SKM-1 treated with dmso at 0.1 percent for 144 hours (cell line): Measurements from ENCODE around the gene CAMK2G.
"Not testable (repeated sequence)": the region's sequence is repeated elsewhere in the genome, so short reads cannot be mapped to it uniquely, and the experiment has no call there.

ENCODE experiments used
- DNase-seq: peaks from one replicate; lab custom pipeline; 2025; ENCODE audit not compliant: unreplicated experiment; lab: John Stamatoyannopoulos, UW

The CAMK2G gene

DNA sequence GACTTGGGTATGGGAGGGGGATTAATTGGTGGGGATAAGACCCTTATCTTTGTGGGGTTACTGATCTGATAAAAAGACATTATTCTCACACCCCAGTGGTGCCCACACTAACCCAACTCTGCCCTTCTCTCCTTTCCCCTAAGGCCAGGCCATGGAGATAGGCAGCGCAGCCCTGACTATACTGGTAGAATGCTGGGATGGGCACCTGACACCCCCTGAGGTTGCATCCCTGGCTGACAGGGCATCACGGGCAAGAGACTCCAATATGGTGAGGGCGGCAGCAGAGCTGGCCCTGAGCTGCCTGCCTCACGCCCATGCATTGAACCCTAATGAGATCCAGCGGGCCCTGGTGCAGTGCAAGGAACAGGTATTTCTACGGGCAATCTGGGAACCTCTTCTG lies 76.3 kb downstream of the CAMK2G start:
- no peak for DNase-seq

DNA sequence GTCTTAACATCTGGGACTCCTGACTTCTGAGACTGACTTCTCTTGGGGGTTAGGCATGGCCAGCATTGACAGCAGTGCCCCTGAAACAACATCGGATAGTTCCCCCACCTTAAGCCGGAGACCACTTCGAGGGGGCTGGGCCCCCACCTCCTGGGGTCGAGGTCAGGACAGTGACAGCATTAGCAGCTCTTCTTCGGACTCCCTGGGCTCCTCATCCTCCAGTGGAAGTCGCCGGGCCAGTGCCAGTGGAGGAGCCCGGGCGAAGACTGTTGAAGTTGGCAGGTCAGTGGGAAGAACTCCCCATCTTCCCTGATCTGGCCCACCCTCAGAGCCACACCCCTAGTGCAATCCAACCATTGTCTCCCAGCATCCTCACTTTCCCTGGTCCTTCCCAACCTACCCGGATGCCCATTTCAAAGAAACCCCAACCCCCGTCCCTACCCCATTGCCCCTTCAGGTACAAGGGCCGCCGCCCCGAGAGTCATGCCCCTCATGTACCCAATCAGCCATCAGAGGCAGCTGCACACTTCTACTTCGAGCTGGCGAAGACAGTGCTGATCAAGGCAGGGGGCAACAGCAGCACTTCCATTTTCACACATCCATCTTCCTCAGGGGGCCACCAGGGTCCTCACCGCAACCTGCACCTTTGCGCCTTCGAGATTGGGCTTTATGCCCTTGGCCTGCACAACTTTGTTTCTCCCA lies 76.9 kb downstream of the CAMK2G start:
- DNase-seq: no peak

DNA sequence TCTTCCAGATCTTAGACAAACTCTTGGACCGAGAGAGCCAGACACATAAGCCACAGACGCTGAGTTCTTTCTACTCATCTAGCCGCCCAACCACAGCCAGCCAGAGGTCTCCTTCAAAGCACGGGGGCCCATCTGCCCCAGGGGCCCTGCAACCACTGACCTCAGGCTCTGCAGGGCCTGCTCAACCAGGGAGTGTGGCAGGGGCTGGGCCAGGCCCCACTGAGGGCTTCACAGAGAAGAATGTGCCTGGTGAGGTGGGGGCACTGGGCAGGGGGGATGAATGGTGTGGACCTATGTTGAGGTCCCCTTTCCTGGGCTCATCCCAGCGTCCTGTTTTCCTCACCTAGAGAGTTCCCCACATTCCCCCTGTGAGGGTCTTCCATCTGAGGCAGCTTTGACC lies 77.6 kb downstream of the CAMK2G start:
- DNase-seq: no peak

DNA sequence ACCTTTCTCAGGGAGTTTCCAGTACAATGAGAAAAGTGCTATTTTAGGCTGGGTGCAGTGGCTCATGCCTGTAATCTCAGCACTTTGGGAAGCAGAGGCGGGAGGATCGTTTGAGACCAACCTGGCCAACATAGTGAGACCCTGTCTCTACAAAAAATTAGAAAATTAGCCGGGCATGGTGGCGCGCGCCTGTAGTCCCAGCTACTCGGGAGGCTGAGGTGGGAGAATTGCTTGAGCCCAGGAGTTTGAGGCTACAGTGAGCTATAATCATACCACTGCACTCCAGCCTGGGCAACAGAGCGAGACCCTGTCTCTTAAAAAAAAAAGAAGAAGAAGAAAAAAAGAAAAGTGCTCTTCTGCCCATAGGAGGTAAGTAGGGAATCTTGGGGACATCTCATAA lies 78.3 kb downstream of the CAMK2G start:
- DNase-seq: not testable (repeated sequence)

DNA sequence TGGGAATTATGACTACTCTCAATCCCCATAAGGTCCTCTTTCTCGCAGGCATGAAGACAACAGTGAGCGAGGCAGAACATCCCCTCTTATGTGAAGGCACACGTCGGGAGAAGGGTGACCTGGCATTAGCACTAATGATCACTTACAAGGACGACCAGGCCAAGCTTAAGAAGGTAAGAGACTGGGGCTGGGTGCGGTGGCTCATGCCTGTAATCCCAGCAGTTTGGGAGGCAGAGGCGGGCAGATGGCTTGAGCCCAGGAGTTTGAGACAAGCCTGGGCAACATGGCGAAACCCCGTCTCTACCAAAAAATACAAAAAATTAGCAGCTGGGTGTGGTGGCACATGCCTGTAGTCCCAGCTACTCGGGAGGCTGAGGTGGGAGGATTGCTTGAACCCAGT lies 78.9 kb downstream of the CAMK2G start:
- not testable (repeated sequence) for DNase-seq

DNA sequence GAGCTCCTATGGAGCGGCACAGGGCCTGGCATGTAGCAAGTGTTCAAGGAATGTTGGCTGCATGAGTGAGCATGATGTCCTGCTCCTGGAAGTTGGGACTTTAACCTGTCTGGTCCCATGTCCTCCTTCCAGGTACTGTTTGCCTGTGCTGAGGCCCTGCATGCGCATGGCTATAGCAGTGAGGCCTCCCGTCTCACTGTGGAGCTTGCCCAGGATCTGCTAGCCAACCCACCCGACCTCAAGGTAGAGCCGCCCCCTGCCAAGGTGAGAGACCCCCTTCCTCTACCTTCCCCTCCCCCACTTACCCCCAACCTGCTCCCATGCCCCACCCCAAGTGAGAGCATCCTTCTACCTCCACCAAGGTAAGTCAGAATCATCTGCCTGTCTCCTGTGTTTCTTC lies 80.9 kb downstream of the CAMK2G start:
- DNase-seq: no peak

DNA sequence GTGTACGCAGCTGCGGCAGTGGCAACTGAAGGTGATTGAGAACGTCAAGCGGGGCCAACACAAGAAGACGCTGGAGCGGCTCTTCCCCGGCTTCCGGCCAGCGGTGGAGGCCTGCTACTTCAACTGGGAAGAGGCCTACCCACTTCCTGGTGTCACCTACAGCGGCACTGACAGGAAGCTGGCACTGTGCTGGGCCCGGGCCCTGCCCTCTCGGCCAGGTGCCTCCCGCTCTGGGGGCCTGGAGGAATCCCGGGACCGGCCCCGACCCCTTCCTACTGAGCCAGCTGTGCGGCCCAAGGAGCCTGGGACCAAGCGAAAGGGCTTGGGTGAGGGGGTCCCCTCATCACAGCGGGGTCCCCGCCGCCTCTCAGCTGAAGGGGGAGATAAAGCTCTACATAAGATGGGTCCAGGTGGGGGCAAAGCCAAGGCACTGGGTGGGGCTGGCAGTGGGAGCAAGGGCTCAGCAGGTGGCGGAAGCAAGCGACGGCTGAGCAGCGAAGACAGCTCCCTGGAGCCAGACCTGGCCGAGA lies 82.4 kb downstream of the CAMK2G start:
- DNase-seq: no peak

DNA sequence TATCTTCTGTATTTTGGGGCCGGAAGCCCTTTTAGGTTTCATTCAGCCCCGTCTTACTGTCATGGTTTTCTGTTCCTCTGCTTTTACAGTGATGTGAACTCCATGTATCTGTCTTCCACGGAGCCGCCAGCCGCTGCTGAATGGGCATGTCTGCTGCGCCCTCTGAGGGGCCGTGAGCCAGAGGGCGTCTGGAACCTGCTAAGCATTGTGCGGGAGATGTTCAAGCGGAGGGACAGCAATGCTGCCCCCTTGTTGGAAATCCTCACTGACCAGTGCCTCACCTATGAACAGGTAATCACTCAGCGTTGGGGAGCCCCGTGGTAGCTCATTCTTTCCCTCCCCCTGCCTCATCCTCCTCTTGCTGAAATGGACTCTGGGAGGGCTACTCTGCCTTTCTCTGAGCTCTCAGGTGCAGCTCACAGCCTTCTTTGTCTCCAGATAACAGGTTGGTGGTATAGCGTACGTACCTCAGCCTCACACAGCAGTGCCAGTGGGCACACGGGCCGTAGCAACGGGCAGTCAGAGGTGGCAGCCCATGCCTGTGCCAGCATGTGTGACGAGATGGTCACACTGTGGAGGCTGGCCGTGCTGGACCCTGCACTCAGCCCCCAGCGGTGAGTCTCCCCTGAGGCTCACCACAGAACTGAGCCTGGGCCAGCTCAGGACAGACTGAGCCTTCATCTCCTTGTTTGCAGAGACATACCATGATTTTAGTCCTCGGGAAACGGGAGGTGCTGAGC lies 83.3 kb downstream of the CAMK2G start:
- no peak for DNase-seq

DNA sequence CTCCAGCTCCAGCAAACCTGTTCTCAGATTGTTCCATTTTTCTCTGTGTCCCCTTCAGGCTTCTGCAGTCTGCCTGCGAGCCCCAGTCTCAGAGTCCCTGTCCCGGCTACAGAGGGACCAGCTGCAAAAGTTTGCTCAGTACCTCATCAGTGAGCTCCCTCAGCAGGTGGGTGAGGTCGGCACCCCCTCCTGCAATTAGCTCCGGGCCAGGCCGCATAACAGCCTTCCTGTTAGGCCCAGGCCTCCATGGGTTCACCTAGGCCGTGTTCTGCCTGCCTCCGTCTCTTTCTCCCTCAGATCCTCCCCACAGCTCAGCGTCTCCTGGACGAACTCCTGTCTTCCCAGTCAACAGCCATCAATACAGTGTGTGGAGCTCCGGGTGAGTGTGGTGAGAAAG lies 84.7 kb downstream of the CAMK2G start:
- no peak for DNase-seq

DNA sequence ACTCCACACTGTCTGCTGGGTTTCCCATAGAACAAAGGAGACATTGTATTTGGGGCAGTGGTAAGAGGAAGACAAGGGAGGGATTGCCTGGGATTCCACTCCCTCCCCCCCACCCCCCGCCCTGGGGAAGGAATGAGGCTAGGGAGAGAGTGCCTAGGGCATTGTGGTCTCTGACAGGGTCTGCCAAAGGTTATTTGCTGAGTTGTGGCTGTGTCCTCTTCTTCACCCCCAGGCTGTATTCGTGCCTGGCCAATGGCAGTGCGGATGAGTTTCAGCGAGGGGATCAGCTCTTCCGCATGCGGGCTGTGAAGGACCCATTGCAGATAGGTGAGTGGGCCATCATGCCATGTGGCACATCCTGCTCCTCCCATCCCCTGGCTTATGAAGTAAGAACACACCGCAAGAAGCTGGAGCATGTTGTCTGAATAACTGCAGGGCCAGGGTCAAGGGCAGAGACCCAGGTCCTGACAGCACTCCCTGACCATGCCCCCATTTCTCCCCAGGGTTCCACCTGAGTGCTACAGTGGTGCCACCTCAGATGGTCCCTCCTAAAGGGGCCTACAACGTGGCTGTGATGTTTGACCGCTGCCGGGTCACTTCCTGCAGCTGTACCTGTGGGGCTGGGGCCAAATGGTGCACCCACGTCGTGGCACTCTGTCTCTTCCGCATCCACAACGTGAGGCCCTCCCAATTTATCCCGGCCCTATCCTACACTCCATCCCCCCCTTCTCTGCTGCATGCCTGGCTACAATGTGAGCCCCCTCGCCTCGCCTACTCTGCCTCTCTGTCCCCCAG lies 85.3 kb downstream of the CAMK2G start:
- DNase-seq: no peak

DNA sequence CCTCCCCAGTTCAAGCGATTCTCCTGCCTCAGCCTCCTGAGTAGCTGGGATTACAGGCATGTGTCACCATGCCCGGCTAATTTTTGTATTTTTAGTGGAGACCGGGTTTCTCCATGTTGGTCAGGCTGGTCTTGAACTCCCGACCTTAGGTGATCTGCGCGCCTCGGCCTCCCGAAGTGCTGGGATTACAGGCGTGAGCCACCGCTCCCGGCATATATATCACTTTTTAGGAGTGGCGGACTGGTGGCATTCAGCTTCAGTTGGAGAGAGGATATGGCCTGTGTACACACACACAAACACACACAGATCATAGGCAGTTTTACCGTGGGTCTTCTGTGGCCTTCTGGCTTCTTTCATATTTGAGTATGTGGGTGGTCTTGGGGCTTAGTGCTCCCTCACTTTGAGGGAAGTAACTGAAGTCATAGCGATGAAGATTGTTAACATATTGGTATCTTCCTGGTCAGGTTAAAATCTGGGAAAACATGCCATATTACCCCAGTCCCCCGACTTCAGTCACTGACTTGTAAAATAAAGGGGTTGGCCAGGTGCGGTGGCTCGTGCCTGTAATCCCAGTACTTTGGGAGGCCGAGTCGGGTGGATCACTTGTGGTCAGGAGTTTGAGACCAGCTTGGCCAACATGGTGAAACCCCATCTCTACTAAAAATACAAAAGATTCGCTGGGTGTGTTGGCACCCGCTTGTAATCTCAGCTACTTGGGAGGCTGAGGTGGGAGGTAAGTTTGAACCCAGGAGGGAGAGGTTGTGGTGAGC lies 87.1 kb downstream of the CAMK2G start:
- not testable (repeated sequence) for DNase-seq

DNA sequence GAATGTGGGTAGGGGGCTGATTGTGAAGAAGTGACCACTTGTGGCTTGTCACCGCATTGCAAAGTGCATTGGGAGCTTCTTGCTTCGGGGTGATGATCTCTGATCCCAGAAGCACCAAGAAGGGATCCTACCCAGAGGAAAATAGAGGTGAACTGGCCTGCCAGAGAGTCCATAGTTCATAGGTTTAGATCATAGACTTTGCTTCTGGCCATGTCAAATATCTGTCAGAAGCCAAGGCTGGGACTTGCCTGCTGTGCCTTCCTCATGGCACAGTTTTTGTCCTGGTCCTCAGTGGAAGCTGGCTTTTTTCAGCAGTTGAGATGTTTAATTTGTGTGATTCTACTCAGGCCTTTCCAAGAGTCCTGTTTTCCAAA lies 87.9 kb downstream of the CAMK2G start:
- no peak for DNase-seq

DNA sequence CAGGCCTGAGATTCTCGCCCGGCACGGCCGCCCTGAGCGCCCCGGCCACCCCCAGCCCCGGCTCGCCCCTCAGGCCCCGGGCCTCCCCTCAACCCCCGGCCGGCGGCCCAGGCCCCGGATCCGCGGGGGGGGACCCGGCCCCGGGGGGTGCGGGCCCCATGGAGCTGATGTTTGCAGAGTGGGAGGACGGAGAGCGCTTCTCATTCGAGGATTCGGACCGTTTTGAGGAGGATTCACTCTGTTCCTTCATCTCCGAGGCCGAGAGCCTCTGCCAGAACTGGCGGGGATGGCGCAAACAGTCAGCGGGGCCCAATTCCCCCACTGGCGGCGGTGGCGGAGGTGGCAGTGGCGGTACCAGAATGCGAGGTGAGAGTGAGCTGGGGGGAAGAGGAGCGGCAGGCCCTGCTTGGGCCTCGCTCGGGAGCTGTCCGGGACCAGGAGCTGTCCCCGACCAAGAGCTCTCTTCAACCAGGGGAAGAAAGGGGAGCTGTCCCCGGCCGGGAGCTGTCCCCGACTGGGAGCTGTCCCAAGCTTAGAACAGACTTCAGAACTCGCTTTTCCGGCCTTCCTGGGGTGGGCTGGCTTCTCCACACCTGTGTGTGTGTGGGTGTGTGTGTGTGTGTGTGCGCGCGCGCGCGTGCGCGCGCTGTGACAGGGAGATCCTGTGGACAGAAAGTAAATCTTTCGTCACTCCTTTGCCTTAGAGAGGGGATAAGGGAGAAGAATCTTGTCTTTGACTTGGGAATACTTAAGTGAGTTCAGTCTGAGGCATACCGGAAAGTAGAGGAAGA lies 88.4 kb downstream of the CAMK2G start:
- DNase-seq: no peak

DNA sequence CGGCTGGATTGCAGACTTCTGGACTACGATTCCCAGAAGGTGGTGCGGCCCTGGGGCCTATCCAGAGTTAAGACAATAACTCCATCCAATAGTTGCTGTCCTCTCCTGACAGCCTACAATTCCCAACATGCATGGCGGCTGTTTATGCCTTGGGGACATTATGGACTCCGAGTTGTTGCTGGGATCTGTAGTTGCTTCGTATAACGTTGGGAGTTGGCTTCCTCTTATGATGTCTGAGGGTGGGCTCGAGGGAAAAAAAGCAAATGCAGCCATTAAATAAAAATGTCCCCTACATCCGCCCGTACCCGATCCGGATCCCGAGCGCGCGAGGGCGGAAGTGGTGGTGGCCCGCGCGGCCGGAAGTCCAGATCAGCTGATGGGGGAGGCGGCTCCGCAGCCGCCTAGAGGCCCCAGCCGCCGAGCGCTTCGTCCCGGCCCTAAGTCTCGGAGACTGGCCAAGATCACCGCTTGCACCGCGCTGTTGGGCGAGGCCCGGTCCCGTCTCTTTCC lies 89.1 kb downstream of the CAMK2G start, which contains the start of gene ZSWIM8:
ZSWIM8 (plus strand) TSS at position 396 of the 510 bp plus-strand sequence. CDS start 273 bp downstream, outside the sequence.
- DNase-seq: peak; percentile 89

DNA sequence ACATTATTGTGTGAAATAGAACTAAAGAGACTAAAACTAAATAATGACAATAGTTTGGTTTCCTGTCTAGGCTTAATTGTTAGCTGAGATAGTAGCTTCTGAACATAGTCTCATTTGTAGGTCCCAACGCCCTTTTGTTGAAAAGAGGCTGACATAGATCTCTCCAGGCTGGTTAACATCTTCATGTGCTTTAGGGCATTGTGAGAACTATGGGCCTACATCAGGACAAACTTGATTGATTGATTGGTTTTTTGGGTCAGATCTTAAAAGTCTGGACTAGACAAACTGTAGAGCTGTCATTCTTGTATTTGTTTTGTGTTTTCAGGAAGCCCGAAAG lies 91.6 kb downstream of the CAMK2G start:
- DNase-seq: no peak

DNA sequence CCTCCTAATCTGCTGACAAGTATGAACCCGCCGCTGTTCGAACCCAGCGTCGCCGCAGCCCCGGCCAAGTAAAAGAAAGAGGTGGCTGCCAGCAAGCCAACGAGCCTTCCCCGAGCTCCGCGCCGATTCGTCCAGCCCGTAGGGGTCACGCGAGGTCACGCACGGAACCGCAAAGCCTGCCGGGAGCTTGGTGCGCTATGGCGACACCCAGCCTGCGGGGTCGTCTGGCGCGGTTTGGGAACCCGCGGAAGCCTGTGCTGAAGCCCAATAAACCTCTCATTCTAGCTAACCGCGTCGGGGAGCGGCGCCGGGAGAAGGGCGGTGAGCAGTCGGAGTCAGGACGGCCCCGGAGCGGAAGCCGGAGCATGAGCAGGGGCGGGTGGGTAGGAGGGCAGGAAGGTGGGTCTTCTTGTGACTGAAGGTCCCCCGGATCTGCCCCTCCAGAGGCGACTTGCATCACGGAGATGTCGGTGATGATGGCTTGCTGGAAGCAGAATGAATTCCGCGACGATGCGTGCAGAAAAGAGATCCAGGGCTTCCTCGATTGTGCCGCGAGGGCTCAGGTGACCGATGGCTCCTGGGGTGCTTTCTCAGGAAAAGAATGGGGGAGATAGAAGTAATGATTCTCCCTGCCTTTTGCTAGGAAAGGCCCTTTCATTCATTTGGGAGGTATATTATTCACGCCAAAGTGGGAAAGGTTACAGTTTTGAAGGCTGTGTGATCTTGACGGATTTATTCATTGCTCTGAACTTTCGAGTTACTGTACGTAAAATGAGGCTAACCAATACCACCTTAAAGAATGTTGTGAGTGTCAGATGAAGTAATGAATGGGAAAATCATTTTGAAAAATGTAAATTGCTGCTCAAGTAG lies 92.2 kb downstream of the CAMK2G start, which contains the start of gene CHCHD1:
CHCHD1 (plus strand) TSS at position 170 of the 870 bp plus-strand sequence; CDS start at position 198, 28 bp downstream.
- peak; percentile 83 for DNase-seq

DNA sequence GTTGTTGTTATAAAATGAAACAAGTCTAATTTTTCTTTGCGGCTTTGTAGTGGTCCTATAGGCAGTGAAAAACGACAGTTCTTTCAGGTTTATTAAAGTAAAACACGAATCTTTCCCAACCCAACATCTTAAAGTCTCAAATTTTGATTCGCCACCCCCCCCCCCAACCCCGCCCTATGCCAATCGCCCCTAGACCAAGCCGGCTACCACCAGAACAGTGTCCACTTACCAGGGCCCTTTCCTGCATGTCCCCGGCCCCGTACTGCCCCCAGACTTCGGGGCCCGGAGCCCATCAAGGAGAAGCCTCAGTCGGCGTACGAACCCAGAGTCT lies 92.8 kb downstream of the CAMK2G start:
- no peak for DNase-seq

DNA sequence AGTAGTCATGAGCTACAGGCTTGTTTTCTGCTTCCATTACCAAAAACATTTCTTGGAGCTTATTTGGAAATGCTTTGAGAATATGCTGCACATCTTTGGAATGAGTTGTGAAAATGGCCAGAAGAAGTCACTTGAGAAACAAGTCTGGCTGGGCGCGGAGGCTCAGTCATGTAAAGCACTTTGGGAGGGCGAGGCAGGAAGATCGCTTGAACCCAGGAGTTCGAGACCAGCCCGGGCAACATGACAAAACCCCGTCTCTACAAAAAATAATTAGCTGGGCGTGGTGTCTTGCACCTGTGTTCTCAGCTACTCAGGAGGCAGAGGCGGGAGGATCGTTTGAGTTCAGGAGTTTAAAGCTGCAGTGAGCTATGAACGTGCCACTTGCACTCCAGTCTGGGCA lies 93.4 kb downstream of the CAMK2G start:
- no peak for DNase-seq

DNA sequence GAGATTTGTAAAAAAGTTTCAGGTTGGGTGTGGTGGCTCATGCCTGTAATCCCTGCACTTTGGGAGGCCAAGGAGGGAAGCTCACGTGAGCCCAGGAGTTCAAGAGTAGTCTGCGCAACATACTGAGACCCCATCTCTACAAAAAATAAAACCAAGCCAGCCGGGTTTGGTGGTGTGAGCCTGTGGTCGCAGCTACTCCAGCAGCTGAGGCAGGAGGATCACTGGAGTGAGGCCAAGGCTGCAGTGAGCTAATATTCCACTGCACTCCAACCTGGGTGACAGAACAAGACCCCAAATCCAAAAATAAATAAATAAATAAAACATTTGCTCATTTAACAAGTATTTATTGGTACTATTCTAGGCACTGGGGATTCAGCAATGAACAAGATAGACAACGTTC lies 94.1 kb downstream of the CAMK2G start:
- DNase-seq: no peak
